22Rv1 (cell line): ENCODE results near the gene GKN1.

Source experiments
- H3K27ac ChIP-seq: fragments of 450-650 bp; 2 replicates; pipeline ENCODE4 v1.5.1; 2017
- ZFX ChIP-seq: fragments of 450-650 bp; IDR thresholded peaks from 2 replicates; pipeline ENCODE4 v1.6.1; 2017; ENCODE audit warnings: antibody characterized with exemption, borderline replicate concordance
- TF ChIP-seq, protein P1 (sequence below): fragments of 450-650 bp; IDR thresholded peaks from 2 replicates; pipeline ENCODE4 v1.5.1; 2017; ENCODE audit warnings: mild to moderate bottlenecking

The GKN1 gene

GRCh38 chr2:68992341-68992740 is 17.9 kb downstream of the GKN1 start:
- no peak overlapping the region for H3K27ac ChIP-seq
- TF ChIP-seq, protein P1, sequence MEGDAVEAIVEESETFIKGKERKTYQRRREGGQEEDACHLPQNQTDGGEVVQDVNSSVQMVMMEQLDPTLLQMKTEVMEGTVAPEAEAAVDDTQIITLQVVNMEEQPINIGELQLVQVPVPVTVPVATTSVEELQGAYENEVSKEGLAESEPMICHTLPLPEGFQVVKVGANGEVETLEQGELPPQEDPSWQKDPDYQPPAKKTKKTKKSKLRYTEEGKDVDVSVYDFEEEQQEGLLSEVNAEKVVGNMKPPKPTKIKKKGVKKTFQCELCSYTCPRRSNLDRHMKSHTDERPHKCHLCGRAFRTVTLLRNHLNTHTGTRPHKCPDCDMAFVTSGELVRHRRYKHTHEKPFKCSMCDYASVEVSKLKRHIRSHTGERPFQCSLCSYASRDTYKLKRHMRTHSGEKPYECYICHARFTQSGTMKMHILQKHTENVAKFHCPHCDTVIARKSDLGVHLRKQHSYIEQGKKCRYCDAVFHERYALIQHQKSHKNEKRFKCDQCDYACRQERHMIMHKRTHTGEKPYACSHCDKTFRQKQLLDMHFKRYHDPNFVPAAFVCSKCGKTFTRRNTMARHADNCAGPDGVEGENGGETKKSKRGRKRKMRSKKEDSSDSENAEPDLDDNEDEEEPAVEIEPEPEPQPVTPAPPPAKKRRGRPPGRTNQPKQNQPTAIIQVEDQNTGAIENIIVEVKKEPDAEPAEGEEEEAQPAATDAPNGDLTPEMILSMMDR: no peak
- TF ChIP-seq ZFX: no peak

DNA sequence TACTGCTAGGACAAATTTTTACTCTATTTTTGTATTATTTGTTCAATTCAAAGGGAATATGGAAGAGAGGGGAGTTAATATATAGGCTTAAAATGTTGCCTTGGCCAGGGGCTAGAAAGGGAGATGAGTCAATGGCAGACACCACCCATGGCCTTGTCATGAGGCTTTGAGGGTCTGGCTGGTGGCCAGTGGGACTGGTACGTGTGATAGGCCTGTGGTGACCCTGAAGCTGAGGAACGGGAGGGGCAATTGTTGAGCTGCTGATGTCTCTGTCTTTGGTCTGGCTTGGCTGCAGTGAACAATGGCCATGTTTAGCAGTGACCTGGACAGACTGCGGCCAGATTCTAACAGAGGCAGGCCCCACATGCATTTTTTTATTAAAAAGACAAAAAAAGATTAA is 18.5 kb downstream of the GKN1 start:
- H3K27ac ChIP-seq: no peak overlapping the region
- TF ChIP-seq, protein P1: no peak
- TF ChIP-seq ZFX: no peak

DNA sequence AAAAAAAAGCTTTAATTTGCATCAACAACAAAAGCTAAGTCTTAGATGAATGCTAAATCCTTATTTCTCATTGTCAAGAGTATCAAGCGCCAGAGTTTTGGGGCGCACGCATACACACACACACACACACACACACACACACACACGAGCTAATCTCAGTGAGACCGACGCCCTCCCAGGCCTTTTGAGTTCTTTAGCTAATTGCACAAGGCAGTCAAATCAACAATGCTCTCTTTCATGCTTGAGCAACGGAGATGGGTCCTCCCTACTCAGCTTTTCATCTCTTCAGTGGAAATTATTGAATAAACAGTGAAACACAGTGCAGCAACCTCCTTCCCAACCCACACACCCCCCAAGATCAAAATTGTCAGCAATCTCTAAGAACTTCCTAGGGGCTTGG is 19.2 kb downstream of the GKN1 start:
- TF ChIP-seq, protein P1: no peak
- no peak for TF ChIP-seq ZFX
- H3K27ac ChIP-seq: no peak overlapping the region

GRCh38 chr2:68994864-68995263 is 20.4 kb downstream of the GKN1 start:
- TF ChIP-seq, protein P1: no peak
- TF ChIP-seq ZFX: no peak
- no peak overlapping the region for H3K27ac ChIP-seq

DNA sequence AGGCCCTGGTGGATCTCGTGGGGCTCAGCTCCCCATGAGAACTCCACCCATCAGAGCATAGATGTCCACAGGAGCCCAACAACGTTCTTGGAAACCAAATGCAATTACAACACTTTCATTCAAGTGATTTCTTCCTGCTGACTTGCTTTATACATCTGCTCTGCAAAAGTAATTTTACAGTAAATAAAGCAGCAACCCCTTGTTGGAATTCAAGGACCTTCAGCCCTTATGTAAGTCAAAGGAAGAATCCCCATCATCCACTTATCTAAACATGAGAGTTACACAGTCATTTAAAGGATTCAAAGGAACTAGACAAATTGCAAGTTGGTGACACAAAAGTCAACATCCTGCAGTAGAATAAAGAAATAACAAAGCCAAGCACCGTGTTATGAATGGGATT is 21.5 kb downstream of the GKN1 start:
- TF ChIP-seq ZFX: no peak
- TF ChIP-seq, protein P1: no peak
- no peak overlapping the region for H3K27ac ChIP-seq

- H3K27ac ChIP-seq: no peak overlapping the region
- TF ChIP-seq, protein P1: no peak
- TF ChIP-seq ZFX: no peak
Observed at GRCh38 chr2:68997401-68997800, 23.0 kb downstream of the GKN1 start.

DNA sequence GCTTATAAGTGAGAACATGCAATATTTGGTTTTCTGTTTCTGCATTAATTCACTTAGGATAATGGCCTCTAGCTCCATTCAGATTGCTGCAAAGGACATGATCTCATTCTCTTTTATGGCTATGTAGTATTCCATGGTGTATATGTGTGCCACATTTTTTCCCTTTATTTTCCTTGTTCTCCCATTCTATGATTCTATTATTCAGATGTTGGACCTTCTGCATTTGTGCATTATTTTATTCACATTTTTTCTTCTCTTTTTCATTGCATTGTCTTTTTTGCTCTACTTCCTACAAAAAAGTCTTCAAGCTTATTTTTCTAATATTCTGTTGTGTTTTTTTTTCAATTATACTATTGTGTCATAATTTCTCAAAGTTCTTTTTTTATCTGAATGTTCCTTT is 27.4 kb downstream of the GKN1 start:
- no peak overlapping the region for H3K27ac ChIP-seq
- no peak for TF ChIP-seq ZFX
- TF ChIP-seq, protein P1: no peak
